ENCODE data around the gene TFAP2A. TPM values are rescaled to one million over a fixed set of nuclear protein-coding genes. Genes with fewer than 3 reads are reported as not detected.
A peak's percentile ranks its signal among the peaks of the same experiment; 100 is the strongest.

TFAP2A gene
- total and polyA plus RNA-seq, 10 of the 15 experiments (the other 5 are each of a cell fraction or from before 2014, with no cell fraction given), result 0.05 to 0.46 (median 0.17) TPM; not detected in 4

- TF ChIP-seq, protein P1, sequence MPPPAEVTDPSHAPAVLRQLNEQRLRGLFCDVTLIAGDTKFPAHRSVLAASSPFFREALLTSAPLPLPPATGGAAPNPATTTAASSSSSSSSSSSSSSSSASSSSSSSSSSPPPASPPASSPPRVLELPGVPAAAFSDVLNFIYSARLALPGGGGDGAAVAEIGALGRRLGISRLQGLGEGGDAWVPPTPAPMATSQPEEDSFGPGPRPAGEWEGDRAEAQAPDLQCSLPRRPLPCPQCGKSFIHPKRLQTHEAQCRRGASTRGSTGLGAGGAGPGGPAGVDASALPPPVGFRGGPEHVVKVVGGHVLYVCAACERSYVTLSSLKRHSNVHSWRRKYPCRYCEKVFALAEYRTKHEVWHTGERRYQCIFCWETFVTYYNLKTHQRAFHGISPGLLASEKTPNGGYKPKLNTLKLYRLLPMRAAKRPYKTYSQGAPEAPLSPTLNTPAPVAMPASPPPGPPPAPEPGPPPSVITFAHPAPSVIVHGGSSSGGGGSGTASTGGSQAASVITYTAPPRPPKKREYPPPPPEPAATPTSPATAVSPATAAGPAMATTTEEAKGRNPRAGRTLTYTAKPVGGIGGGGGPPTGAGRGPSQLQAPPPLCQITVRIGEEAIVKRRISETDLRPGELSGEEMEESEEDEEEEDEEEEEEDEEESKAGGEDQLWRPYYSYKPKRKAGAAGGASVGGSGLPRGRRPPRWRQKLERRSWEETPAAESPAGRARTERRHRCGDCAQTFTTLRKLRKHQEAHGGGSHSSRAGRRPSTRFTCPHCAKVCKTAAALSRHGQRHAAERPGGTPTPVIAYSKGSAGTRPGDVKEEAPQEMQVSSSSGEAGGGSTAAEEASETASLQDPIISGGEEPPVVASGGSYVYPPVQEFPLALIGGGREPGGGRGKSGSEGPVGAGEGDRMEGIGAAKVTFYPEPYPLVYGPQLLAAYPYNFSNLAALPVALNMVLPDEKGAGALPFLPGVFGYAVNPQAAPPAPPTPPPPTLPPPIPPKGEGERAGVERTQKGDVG (CRISPR knock-in tag; IDR thresholded peaks at IDR 0.05), result no peak
Measured at GRCh38 chr6:10425975-10426780, 11.3 kb upstream of the TFAP2A start (continued).

DNA sequence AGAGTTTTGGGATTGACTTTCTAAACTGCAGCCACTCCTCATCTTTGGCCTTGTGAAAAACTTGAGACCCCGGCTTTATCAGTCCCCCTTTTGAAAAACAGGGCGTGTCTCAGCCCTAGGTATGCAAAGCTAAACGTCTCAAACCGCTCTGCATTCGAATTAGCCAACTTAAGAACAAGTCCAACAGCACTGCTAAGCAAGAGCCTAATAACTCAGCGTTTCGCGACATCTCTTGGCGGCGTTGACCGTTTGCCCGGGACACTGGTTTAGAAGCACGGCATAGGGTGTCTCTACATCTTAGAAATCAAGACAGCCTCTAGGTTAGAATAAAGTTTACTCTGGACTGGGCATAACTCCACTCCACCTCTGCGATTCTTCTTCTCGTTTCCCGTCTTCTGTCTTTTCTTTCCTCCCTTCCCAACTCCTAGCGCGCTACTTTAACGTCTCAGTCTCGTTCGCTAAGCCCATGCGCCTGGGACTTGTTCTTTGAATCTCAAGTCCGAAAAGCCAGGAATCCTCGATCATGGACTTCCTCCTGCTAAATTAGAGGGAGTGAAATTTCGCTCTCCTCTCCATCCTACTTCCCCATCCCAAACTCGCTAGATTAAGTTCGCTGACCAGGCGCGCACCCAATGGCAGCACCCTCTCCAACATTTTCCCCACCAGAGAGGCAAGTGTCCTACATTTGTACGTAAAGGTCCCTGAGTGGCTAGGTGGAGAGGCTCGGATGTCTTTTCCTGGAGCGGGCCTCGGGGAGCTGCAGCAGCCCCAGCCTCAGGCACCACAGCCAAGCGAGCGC lies 10.5 kb upstream of the TFAP2A start:
- DNase-seq (ENCODE audit: low read depth, low spot score) (no peak), ATAC-seq (no peak), FAIRE-seq (no peak)
- Histone ChIP-seq H4K20me1 (ENCODE audit: control insufficient read depth, insufficient read depth) (no peaks in the 10 kb centered on the region), H3K27ac (ENCODE audit: control insufficient read depth, insufficient read depth) (no peak overlapping the region), H3K4me3 (peak overlapping the region; percentile 64; the same call in 1 of the 2 replicates), H3K9ac (ENCODE audit: control insufficient read depth, insufficient read depth, low read length) (no peak overlapping the region), H3K27me3 (replicated peaks in 1 of 2; ENCODE audit: control insufficient read depth in 2 of 2, insufficient read depth in 2 of 2, low read length in 1 of 2) (peaks cover 18 to 26% of the 10 kb centered on the region in 2 experiments), H2AFZ (ENCODE audit: control insufficient read depth, low read depth, low read length) (no peak overlapping the region), H3K9me3 (replicated peaks; ENCODE audit: control insufficient read depth, insufficient read depth, low read length) (no peaks in the 10 kb centered on the region; the same call in 1 of the 3 replicates), H3K4me2 (ENCODE audit: control insufficient read depth, insufficient read depth) (peak overlapping the region; percentile 88), H3K79me2 (ENCODE audit: control insufficient read depth, insufficient read depth, low read length) (no peaks in the 10 kb centered on the region), H3K36me3 (ENCODE audit: control insufficient read depth in 2 of 2, insufficient read depth in 2 of 2, low read length in 1 of 2) (no peaks in the 10 kb centered on the region), H3K4me1 (ENCODE audit: control insufficient read depth, insufficient read depth, low read length) (peaks cover 3% of the 10 kb centered on the region)
- TF ChIP-seq SREBF2 (IDR thresholded peaks at IDR 0.05; ENCODE audit: low read length) (no peak), POU2F2 (IDR thresholded peaks at IDR 0.05; ENCODE audit: borderline replicate concordance, low read depth, low read length) (no peak), ETV6 (conservative IDR thresholded peaks at IDR 0.05 in 1 of 2, IDR thresholded peaks at IDR 0.05 in 1 of 2; ENCODE audit: borderline replicate concordance in 1 of 2, low read depth in 1 of 2) (no peak), ATF3 (IDR thresholded peaks at IDR 0.05; ENCODE audit: borderline replicate concordance, extremely low read depth, low read depth, low read length) (no peak), IKZF1 (conservative IDR thresholded peaks at IDR 0.05) (no peak), PAX5 (IDR thresholded peaks at IDR 0.05; ENCODE audit: borderline replicate concordance, low read depth, low read length) (no peak), ZSCAN29 (IDR thresholded peaks at IDR 0.05) (no peak)
- no TSS peak for BruUV-seq (replicated peaks)
- WGBS (ENCODE audit: insufficient coverage, insufficient replicate concordance, low lambda C conversion rate, missing lambda C conversion rate), result 56% methylated on average over 35 of the region's 35 CpGs
- CTCF ChIA-PET, result interaction anchor here (0.6 to 4.8 kb wide), 4 partner anchors 9 to 394 kb away, joined by 3 to 41 read pairs (median 4); no protein-coding TSS in a partner anchor
- RAD21 ChIA-PET (ENCODE audit: unreplicated experiment), result no interaction called here
- intact Hi-C loops (cut with micrococcal nuclease; ENCODE audit: unreplicated experiment) (loop anchor here (5.0 to 10.0 kb wide), 2 partner anchors 281 to 883 kb away; no protein-coding TSS in a partner anchor), in situ Hi-C loops (cut with MboI) (loop anchor here (25.0 kb wide), 1 partner anchor 1888 kb away; no protein-coding TSS in a partner anchor)
- SMC1A ChIA-PET (ENCODE audit: uncharacterized antibody, unreplicated experiment), result interaction anchor here (2.2 kb wide), 1 partner anchor 10 kb away, joined by 7 read pairs; the partner anchor contains the start of gene TFAP2A
- POLR2A ChIA-PET, result interaction anchor here (1.0 kb wide), 1 partner anchor 24 kb away, joined by 3 read pairs; no protein-coding TSS in a partner anchor
